HepG2 (cell line): Measurements from ENCODE around the gene PPP1R9A. TPM values are rescaled to one million over a fixed set of nuclear protein-coding genes. Genes with fewer than 3 reads are reported as not detected.

Source experiments
- CBFB ChIP-seq: sonication (generic); formaldehyde crosslinking; IDR thresholded peaks from 2 replicates; pipeline ENCODE4 v1.4.0; 2020; ENCODE audit warnings: missing genetic modification reagents
- EZH2 ChIP-seq: conservative IDR thresholded peaks from 2 replicates; pipeline ENCODE4 v1.6.1; 2012; ENCODE audit warnings: mild to moderate bottlenecking, low read depth, low read length, moderate library complexity
- FOXJ3 ChIP-seq: sonication (generic); formaldehyde crosslinking; IDR thresholded peaks from 2 replicates; pipeline ENCODE4 v1.4.0; 2020; ENCODE audit warnings: missing genetic modification reagents, mild to moderate bottlenecking, borderline replicate concordance
- FOXK1 ChIP-seq: sonication (generic); formaldehyde crosslinking; IDR thresholded peaks from 2 replicates; pipeline ENCODE4 v1.4.0; 2020; ENCODE audit warnings: low read depth, missing genetic modification reagents, borderline replicate concordance
- HDAC2 ChIP-seq: sonication (generic); formaldehyde crosslinking; IDR thresholded peaks from 2 replicates; pipeline ENCODE4 v1.4.0; 2020; ENCODE audit warnings: missing genetic modification reagents
- JUN ChIP-seq: sonication (generic); formaldehyde crosslinking; IDR thresholded peaks from 2 replicates; pipeline ENCODE4 v1.4.0; 2020; ENCODE audit warnings: mild to moderate bottlenecking, missing genetic modification reagents
- KDM6A ChIP-seq: IDR thresholded peaks from 2 replicates; pipeline ENCODE4 v1.6.1; 2016; ENCODE audit warnings: low read depth
- KMT2A ChIP-seq: sonication (generic); formaldehyde crosslinking; IDR thresholded peaks from 2 replicates; pipeline ENCODE4 v1.4.0; 2020; ENCODE audit warnings: missing genetic modification reagents
- LCORL ChIP-seq, 2 experiments: fragments of 450-650 bp in 1 of 2; sonication (generic) in 1 of 2; formaldehyde crosslinking in 1 of 2; IDR thresholded peaks; 2 replicates each; pipeline versions ENCODE4 v1.5.0 to v1.6.1; 2017 to 2020; ENCODE audit warnings: antibody characterized with exemption in 1 of 2, missing genetic modification reagents in 1 of 2
- ONECUT2 ChIP-seq: sonication (generic); formaldehyde crosslinking; IDR thresholded peaks from 2 replicates; pipeline ENCODE4 v1.4.0; 2020; ENCODE audit warnings: missing genetic modification reagents
- PCBP2 ChIP-seq: fragments of 200-400 bp; formaldehyde crosslinking; optimal IDR thresholded peaks from 2 replicates; pipeline ENCODE3; 2018; ENCODE audit warnings: low read length, low read depth; ENCODE audit not compliant: poor library complexity, severe bottlenecking
- PHF21A ChIP-seq: sonication (generic); formaldehyde crosslinking; IDR thresholded peaks from 2 replicates; pipeline ENCODE4 v1.5.0; 2020; ENCODE audit warnings: mild to moderate bottlenecking, missing genetic modification reagents
- PITX1 ChIP-seq: sonication (generic); formaldehyde crosslinking; IDR thresholded peaks from 2 replicates; pipeline ENCODE4 v1.5.1; 2020; ENCODE audit warnings: mild to moderate bottlenecking, missing genetic modification reagents
- PRPF4 ChIP-seq: fragments of 200-400 bp; formaldehyde crosslinking; IDR thresholded peaks from 2 replicates; pipeline ENCODE4 v1.6.1; 2016; ENCODE audit warnings: low read length, low read depth; ENCODE audit not compliant: poor library complexity, severe bottlenecking
- RARG ChIP-seq: sonication (generic); formaldehyde crosslinking; IDR thresholded peaks from 2 replicates; pipeline ENCODE4 v1.4.0; 2020; ENCODE audit warnings: low read depth, mild to moderate bottlenecking, missing genetic modification reagents
- SOX5 ChIP-seq: IDR thresholded peaks from 2 replicates; pipeline ENCODE4 v1.6.1; 2016; ENCODE audit warnings: borderline replicate concordance
- ZBTB38 ChIP-seq: sonication (generic); formaldehyde crosslinking; IDR thresholded peaks from 2 replicates; pipeline ENCODE4 v1.5.1; 2020; ENCODE audit warnings: mild to moderate bottlenecking, missing genetic modification reagents
- ZNF549 ChIP-seq: sonication (generic); formaldehyde crosslinking; IDR thresholded peaks from 2 replicates; pipeline ENCODE4 v1.5.0; 2020; ENCODE audit warnings: missing genetic modification reagents
- ZNF713 ChIP-seq: sonication (generic); formaldehyde crosslinking; IDR thresholded peaks from 2 replicates; pipeline ENCODE4 v1.4.0; 2020; ENCODE audit warnings: mild to moderate bottlenecking, missing genetic modification reagents
- polyA plus RNA-seq, 8 experiments: library from polyadenylated mRNA; depleted of rRNA in 3 of 8; stranded (reverse) in 7 of 8; unstranded in 1 of 8; fragments of >200 nt; fragmentation: Illumina TruSeq in 4 of 8; extraction: Trizol in 4 of 8; gene quantifications; 2 replicates each; pipeline versions ENCODE4 v1.2.1 to v1.2.3, GENCODE V29; 2011 to 2016; ENCODE audit warnings: low read depth in 4 of 8, missing spikeins in 1 of 8, mixed read lengths in 1 of 8; ENCODE audit not compliant: insufficient read depth in 1 of 8
- total RNA-seq, 5 experiments: library from RNA; depleted of rRNA; stranded (reverse); fragments of >200 nt; fragmentation: Illumina TruSeq; extraction: Trizol; gene quantifications; 2 replicates each; pipeline ENCODE4 v1.2.3, GENCODE V29; 2016; ENCODE audit warnings: low read depth in 1 of 5
- TF ChIP-seq, protein P1 (sequence below): sonication (generic); formaldehyde crosslinking; conservative IDR thresholded peaks from 2 replicates; pipeline ENCODE4 v1.4.0; 2020; ENCODE audit warnings: missing genetic modification reagents
- TF ChIP-seq, protein P2 (sequence below): sonication (generic); formaldehyde crosslinking; IDR thresholded peaks from 2 replicates; pipeline ENCODE4 v1.8.0; 2022; ENCODE audit warnings: missing genetic modification reagents, low read depth, mild to moderate bottlenecking, borderline replicate concordance
- TF ChIP-seq, protein P3 (sequence below): sonication (generic); formaldehyde crosslinking; IDR thresholded peaks from 2 replicates; pipeline ENCODE4 v1.4.0; 2020; ENCODE audit warnings: missing genetic modification reagents, borderline replicate concordance
- TF ChIP-seq, protein P4 (sequence below): sonication (generic); formaldehyde crosslinking; IDR thresholded peaks from 2 replicates; pipeline ENCODE4 v1.4.0; 2020; ENCODE audit warnings: mild to moderate bottlenecking, low read depth, missing genetic modification reagents
- TF ChIP-seq, protein P5 (sequence below): IDR thresholded peaks from 2 replicates; pipeline ENCODE4 v1.6.1; 2016; ENCODE audit warnings: missing compliant biosample characterization, missing genetic modification reagents, borderline replicate concordance

Gene PPP1R9A
- total and polyA plus RNA-seq, 2 of the 13 experiments (the other 11 are each of a cell fraction or from before 2014, with no cell fraction given) = 11.4 to 31.9 TPM

DNA sequence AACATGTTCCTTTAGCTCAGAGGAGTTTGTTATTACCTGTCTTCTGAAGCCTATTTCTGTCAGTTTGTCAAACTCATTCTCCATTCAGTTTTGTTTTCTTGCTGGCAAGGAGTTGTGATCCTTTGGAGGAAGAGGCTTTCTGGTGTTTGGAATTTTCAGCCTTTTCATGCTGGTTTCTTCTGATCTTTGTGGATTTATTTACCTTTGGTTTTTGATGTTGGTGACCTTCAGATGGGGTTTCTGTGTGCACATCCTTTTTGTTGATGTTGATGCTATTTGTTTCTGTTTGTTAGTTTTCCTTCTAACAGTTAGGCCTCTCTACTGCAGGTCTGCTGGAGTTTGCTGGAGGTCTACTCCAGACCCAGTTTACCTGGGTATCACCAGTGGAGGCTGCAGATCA, 118.6 kb downstream of the PPP1R9A start (continued):
- TF ChIP-seq, protein P1, sequence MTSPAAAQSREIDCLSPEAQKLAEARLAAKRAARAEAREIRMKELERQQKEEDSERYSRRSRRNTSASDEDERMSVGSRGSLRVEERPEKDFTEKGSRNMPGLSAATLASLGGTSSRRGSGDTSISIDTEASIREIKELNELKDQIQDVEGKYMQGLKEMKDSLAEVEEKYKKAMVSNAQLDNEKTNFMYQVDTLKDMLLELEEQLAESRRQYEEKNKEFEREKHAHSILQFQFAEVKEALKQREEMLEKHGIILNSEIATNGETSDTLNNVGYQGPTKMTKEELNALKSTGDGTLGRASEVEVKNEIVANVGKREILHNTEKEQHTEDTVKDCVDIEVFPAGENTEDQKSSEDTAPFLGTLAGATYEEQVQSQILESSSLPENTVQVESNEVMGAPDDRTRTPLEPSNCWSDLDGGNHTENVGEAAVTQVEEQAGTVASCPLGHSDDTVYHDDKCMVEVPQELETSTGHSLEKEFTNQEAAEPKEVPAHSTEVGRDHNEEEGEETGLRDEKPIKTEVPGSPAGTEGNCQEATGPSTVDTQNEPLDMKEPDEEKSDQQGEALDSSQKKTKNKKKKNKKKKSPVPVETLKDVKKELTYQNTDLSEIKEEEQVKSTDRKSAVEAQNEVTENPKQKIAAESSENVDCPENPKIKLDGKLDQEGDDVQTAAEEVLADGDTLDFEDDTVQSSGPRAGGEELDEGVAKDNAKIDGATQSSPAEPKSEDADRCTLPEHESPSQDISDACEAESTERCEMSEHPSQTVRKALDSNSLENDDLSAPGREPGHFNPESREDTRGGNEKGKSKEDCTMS (CRISPR knock-in tag) = no peak
- TF ChIP-seq ZNF549 (CRISPR knock-in tag) (no peak), FOXJ3 (CRISPR knock-in tag) (peak; percentile 51; the same call in 1 of the 2 replicates), CBFB (CRISPR knock-in tag) (no peak), KDM6A (CRISPR knock-in tag) (no peak), ZBTB38 (no peak), ONECUT2 (no peak), PITX1 (no peak), PRPF4 (no peak), LCORL (IDR thresholded peaks at IDR 0.05) (no peak), LCORL (CRISPR knock-in tag; IDR thresholded peaks at IDR 0.05) (no peak), HDAC2 (CRISPR knock-in tag) (0 out of 2 replicates have a peak, but pooled peaks have one; percentile 31), ZNF713 (no peak), EZH2 (no peak), PHF21A (CRISPR knock-in tag) (no peak), FOXK1 (CRISPR knock-in tag) (no peak), SOX5 (CRISPR knock-in tag) (peak; percentile 76; the same call in 1 of the 2 replicates), PCBP2 (no peak), RARG (no peak), JUN (CRISPR knock-in tag) (no peak), KMT2A (CRISPR knock-in tag) (no peak)
- TF ChIP-seq, protein P2, sequence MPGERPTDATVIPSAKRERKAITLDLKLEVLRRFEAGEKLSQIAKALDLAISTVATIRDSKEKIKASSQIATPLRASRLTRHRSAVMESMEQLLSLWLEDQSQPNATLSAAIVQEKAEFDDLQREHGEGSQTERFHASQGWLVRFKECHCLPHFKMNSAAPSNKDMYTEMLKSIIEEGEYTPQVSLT (CRISPR knock-in tag) = no peak
- TF ChIP-seq, protein P3, sequence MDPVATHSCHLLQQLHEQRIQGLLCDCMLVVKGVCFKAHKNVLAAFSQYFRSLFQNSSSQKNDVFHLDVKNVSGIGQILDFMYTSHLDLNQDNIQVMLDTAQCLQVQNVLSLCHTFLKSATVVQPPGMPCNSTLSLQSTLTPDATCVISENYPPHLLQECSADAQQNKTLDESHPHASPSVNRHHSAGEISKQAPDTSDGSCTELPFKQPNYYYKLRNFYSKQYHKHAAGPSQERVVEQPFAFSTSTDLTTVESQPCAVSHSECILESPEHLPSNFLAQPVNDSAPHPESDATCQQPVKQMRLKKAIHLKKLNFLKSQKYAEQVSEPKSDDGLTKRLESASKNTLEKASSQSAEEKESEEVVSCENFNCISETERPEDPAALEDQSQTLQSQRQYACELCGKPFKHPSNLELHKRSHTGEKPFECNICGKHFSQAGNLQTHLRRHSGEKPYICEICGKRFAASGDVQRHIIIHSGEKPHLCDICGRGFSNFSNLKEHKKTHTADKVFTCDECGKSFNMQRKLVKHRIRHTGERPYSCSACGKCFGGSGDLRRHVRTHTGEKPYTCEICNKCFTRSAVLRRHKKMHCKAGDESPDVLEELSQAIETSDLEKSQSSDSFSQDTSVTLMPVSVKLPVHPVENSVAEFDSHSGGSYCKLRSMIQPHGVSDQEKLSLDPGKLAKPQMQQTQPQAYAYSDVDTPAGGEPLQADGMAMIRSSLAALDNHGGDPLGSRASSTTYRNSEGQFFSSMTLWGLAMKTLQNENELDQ (CRISPR knock-in tag) = no peak
- TF ChIP-seq, protein P4, sequence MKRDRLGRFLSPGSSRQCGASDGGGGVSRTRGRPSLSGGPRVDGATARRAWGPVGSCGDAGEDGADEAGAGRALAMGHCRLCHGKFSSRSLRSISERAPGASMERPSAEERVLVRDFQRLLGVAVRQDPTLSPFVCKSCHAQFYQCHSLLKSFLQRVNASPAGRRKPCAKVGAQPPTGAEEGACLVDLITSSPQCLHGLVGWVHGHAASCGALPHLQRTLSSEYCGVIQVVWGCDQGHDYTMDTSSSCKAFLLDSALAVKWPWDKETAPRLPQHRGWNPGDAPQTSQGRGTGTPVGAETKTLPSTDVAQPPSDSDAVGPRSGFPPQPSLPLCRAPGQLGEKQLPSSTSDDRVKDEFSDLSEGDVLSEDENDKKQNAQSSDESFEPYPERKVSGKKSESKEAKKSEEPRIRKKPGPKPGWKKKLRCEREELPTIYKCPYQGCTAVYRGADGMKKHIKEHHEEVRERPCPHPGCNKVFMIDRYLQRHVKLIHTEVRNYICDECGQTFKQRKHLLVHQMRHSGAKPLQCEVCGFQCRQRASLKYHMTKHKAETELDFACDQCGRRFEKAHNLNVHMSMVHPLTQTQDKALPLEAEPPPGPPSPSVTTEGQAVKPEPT (CRISPR knock-in tag) = no peak
- TF ChIP-seq, protein P5, sequence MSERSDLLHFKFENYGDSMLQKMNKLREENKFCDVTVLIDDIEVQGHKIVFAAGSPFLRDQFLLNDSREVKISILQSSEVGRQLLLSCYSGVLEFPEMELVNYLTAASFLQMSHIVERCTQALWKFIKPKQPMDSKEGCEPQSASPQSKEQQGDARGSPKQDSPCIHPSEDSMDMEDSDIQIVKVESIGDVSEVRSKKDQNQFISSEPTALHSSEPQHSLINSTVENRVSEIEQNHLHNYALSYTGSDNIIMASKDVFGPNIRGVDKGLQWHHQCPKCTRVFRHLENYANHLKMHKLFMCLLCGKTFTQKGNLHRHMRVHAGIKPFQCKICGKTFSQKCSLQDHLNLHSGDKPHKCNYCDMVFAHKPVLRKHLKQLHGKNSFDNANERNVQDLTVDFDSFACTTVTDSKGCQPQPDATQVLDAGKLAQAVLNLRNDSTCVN (CRISPR knock-in tag) = no peak
